GM18511 (cell line): Measurements from ENCODE around the gene PEA15.

Experiments used
- ATAC-seq: cut with Tn5 transposase; IDR thresholded peaks from one replicate; pipeline ENCODE4 v1.9.1; 2021; ENCODE audit warnings: mild to moderate bottlenecking, moderate library complexity; ENCODE audit not compliant: unreplicated experiment

PEA15 gene, protein sequence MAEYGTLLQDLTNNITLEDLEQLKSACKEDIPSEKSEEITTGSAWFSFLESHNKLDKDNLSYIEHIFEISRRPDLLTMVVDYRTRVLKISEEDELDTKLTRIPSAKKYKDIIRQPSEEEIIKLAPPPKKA

DNA sequence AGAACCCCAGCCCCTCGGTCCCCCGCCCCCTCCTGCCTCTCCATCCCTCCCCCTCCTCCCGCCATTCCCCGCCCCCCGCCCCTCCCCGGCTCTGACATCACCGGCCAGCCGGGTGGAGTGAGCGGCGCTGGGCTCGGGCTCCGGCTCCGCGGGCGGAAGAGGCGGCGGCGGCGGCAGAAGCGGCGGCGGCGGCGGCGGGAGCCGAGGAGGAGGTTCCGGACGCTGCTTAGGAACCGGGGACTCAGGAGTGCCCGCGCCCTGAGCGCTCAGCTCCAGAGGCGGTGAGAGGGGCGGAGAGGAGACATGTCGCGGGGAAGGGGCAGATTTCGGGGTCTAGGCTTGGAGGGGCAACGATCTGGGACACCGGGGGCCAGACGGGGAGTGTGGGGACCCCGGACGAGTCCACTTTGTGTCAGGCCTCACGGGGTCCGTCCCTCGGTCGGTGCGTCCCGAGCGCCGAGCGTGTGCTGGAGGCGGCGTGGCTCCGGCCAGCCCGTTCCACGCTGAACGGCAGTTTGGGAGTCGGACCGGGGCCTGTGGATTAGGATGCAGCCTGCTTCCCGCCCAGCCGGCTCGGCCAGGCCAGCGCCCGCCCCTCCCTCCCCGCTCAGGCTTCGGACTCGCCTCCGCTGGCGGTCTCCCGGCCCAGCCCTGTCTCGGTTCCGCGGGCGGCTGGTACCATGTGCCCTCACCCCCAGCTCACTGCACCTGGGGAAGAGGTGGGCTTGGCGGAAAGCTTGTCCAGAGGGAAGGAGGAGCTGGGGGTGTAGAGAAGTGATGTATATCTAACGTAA lies at the start of gene PEA15:
PEA15 (plus strand) TSS at position 143 of the 794 bp plus-strand sequence. CDS start 6,161 bp downstream, outside the sequence.
- ATAC-seq, result peak; percentile 49

DNA sequence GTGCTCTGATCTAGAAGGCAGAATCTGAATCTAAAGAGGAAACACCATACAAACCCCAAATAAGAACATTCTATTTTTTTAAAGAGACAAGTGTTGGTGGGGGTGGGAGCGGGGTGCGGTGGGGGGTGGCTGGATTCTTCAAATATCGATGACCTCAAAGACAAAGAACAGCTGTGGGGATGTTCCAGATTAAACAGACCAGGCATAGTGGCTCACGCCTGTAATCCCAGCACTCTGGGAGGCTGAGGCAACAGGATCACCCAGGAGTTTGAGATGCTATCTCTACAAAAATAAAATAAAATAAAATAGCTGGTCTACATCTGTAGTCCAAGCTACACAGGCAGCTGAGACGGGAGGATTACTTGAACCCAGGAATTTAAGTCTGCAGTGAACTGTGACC lies 48.8 kb upstream of the PEA15 start:
- no peak for ATAC-seq

DNA sequence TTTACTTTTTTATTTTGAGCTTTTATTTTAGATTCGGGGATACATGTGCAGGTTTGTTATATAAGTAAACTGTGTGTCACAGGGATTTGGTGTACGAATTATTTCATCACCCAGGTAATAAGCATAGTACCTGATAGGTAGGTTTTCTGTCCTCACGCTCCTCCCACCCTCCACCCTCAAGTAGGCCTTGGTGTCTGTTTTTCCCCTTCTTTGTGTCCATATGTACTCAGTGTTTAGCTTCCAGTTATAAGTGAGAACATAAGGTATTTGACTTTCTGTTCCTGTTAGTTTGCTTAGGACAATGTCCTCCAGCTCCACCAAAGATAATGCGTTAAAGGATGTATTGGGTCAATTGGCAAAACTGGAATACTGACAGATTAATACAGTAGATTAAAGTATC lies 48.0 kb upstream of the PEA15 start:
- no peak for ATAC-seq

DNA sequence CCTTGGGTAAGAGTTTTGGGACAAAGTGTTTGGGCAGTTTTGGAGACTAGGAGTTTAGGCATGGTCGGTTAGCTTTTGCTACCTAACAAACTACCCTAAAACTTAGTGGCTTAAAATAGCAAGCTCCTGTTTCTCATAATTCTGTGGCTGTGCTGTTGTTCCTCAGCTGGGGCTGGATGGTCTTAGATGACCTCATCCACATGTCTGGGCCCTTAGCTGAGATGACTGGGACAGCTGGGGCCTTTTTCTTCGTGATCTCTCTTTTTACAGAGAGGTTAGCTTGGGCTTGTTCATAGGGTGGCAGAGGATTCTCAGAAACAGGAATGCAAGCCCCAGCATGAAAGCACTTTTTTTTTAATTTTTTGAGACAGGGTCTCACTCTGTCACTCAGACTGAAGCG lies 47.2 kb upstream of the PEA15 start:
- ATAC-seq, result no peak

DNA sequence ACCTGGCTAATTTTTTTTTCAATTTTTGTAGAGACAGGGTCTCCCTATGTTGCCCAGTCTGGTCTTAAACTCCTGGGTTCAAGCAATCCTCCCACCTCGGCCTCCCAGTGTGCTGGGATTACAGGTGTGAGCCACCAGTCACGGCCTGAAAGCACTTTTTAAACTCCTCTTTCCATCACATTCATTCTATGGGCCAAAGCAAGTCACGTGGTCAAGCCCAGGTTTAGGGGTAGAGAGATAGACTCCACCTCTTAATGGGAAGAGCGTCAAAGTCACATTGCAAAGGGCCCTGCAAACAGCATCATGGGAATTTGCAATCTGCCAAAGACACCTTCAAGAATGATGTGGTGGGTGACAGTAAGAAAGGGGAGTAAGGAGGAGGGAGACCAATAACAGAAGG lies 46.6 kb upstream of the PEA15 start:
- no peak for ATAC-seq

DNA sequence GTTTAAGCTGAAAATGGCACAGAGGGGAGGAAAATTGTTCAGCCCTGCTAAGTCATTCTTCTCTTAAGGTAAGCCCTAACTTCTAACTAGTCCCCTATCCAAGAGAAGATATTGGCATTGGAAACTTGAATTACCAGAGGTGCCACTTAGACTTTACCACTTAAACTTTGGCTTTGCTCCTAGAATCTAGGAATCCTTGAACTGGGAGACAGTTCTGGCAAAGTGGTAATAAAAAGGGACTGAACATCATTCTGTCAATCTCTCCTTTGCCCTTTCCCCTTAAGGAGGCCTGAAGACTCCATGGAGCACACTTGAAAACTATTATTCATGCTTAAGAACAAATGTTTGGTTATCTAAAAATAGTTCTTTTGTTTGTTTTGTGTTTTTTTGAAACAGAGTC lies 45.3 kb upstream of the PEA15 start:
- ATAC-seq, result no peak

DNA sequence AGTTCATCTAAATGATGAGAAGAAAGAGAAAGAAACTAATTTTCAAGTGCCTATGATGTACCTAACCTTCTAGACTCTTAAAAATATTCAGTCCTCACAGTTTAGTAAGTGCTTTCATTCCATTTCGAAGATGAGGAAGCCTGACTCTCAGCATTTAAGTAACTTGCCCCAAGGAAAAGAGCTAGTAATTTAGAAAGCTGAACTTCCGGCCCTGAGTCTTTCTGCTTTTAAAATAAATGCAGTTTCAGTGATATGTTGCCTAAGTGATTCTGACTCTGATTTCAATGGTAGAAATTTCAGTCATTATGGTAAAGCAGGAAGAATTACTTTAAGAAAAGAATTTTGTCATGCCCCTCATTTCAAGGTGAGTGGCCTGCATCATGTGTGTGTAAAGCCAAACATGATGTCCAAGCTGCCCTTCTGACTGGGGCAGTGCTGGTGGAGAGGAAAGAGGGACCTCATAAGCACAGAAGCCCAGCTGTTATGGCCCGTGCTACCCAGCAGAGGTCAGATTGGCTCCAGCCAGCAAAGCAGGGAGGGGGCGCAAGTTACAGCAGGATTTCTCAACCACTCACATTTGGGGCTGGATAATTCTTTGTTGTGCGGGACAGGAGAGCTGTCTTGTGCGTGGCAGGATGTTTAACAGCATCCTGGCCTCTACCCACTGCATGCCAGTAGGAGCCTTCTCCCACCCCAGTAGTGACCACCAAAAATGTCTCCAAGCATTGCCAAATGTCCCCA lies 43.0 kb upstream of the PEA15 start:
- no peak for ATAC-seq

DNA sequence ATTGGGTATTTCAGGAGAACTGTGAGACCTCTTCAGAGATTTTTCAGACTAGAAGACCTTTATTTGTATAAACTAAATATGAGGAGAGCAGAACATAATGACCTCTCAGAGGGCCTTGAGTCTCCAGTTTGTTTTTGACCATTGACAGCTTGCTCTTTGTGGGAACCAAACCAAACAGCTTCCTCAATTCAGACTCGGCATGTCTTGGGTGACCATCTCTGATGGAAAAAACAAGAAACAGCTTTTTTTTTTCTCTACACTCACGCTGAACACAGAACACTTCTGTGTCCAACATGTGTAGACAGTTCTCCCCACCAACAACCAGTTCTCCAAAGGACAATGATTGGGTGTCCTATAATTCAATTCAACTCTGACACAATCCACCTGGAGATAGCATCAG lies 42.3 kb upstream of the PEA15 start:
- no peak for ATAC-seq

DNA sequence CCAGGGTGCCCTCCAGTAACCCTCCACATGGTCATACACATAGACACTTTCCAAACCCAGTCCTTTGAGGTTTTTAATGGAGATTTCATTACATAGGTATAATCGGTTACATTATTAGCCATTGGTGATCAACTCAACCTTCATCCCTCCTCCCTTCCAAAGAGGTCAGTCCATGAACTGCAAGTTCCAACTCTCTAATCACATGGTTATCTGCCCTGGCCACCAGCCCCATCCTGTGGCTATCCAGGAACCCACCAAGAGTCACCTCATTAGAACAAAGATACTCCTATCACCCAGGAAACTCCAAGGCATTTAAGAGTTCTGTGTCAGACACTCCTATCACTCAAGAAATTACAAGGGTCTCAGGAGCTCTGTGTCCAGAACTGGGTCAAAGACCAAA lies 41.6 kb upstream of the PEA15 start:
- no peak for ATAC-seq

DNA sequence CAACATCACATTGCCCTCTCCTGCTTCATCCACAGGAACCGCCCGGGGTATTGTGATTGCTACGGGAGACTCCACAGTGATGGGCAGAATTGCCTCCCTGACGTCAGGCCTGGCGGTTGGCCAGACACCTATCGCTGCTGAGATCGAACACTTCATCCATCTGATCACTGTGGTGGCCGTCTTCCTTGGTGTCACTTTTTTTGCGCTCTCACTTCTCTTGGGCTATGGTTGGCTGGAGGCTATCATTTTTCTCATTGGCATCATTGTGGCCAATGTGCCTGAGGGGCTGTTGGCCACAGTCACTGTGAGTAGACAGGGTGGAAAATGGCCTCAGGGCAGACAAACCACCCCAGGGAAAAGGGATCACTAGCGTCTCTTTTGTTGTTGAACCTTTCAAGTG lies 41.1 kb upstream of the PEA15 start:
- ATAC-seq, result no peak

DNA sequence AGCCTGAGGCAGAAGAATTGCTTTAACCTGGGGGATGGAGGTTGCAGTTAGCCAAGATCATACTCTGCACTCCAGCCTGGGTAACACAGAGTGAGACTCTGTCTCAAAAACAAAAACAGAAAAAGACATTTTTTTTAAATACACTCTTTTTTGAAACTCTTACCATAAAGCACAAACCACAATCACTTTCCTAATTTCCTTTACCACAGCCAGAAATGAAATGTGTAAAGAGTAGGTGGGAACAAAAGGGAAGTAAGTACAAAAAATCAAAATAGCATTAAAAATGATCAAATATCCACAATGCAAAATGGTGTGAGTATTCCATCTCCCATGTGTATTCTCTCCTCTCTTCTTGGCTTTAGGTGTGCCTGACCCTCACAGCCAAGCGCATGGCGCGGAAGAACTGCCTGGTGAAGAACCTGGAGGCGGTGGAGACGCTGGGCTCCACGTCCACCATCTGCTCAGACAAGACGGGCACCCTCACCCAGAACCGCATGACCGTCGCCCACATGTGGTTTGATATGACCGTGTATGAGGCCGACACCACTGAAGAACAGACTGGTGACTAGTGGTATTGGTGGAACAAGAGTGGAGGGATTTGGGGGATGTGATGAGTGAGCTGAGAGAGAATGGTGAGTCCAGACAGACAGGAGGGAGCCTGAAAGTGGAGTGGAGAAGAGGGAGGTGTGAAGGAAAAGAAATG lies 38.9 kb upstream of the PEA15 start:
- ATAC-seq, result no peak

DNA sequence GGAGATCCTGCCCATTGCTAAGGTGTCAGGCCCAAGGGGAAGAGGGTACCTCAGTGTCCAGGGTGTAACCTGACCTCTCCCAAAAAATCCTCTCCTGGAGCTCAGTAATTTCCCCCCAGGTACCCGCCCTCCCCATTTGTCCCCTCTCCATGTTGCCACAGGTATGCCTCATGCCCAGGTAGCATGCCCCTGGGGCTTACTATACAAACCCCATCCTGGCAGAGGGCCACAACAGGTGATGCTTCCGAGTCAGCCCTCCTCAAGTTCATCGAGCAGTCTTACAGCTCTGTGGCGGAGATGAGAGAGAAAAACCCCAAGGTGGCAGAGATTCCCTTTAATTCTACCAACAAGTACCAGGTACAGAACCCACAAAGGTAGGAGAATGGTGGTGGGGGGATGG lies 38.1 kb upstream of the PEA15 start:
- no peak for ATAC-seq

DNA sequence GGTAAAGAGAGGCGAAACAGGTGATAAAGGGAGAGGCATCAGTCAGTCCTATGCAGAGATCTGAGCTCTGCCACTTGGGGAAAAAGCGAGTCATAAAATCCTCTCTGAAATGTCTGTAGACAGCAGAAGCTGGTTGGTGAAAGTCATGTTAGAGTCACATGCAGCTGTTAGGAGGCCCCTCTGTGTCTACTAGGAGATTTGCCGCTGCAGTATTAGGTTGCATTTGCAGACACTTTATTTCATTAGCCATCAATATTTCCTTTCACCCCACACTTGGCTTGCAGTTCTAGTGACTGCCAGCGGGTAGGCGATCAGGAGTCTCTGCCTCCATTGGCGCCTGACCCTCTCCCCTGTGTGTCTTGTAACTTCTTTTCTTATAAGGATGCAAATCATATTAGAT lies 37.6 kb upstream of the PEA15 start:
- no peak for ATAC-seq

DNA sequence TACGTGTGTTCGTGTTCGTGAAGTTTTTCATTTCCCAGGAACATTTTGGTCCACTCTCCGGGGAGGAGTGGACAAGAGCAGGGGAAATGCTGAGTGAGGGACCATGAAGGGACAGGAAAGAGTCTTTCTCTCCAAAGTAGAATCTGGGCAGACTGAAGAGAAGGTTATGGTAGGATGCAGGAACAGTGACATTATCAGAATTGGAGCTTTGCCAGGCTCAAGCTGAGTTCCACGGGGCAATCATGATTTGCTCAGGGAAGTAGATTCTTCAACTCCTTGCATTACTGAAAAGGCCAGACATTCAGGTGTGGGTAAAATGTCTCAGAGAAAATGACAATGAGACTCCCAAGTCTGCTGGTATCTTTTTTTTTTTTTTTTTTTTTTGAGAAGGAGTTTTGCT lies 37.2 kb upstream of the PEA15 start:
- no peak for ATAC-seq

DNA sequence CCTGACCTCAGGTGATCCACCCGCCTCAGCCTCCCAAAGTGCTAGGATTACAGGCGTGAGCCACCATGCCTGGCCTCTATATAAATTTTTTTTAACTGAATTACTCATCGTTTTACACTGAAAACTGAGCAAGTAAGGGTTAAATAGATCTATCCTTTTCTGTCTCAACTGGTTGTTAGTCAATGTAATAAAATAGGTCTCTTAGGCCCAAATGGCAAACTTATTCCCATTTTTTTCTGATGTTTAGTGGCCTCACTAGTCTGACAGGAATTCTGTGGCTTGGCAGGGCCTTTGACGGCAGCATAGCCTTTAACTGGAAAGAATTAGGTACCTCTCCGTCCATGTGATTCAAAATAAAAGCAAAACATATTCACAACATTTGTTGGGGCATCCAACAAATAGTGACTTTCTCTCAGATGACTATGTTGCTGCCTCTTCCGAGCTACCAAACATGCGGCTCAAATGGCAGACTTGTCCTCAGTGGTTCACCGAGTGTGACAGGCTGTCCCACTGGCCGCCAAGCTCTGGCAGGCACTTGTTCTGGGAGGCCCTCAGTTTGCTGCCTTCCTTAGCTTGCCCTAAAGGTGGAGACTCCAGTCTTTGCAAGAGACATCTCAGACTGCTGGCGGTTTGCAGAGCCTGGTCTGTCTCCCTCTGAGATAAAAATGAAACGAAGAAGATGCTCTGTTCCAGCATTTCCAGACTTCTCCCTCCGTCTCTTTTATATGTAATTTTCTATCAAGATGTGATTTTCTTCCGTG lies 36.4 kb upstream of the PEA15 start:
- ATAC-seq, result no peak

DNA sequence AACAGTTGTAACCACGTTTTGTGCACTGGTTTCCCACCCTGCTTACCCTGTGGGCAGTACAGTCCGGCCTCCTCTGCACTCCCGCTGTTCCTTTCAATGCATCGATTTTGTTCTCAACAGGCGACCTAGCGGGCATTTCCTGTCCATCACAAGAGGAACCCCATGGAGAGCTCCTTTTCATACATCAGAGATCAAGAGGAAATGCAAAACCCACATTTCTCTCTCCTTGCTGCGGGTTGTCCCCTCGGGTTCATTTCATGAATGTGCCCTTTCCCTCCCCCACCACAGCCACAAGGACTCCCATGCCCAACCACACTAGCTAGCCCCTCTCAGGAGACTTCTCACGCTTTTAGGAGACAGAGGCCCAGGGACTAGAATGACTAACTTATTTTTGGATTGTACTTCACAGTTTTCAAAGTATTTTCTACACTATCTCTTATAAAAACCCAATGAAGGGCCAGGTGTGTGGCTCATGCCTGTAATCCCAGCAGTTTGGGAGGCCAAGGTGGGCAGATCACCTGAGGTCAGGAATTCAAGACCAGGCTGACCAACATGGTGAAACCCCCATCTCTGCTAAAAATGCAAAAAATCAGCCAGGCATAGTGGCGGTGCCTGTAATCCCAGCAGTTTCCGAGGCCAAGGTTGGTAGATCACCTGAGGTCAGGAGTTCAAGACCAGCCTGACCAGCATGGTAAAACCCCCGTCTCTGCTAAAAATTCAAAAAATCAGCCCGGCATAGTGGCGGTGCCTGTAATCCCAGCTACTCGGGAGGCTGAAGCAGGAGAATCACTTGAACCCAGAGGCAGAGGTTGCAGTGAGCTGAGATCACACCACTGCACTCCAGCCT lies 35.4 kb upstream of the PEA15 start:
- ATAC-seq, result peak; percentile 86

DNA sequence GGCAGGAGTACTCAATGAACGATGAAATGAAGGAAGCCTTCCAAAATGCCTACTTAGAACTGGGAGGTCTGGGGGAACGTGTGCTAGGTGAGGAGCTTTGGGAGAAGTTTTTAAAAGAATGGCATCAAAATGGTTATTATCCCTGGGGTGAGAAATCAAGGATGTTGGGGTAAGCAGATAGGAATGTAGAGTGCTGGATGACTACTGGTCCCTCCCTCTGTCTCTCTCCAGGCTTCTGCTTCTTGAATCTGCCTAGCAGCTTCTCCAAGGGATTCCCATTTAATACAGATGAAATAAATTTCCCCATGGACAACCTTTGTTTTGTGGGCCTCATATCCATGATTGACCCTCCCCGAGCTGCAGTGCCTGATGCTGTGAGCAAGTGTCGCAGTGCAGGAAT lies 33.8 kb upstream of the PEA15 start:
- no peak for ATAC-seq

DNA sequence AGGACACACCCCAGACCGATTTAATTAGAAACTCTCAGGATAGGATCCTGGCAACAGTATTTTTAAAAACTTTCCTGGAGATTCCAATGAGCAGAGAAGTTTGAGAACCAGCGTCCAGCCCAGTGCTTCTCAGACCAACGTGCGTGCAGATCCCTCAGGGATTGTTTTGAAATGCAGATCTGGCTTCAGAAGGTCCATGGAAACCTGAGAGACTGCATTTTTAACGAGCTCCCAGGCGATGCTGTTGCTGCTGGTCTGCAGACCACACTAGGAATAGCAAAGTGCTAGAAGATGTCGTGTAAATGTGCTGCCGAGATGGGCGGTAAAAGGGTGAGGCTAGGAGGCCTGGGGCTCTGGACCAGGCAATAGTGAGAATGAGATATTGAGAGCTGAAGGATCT lies 33.2 kb upstream of the PEA15 start:
- ATAC-seq, result no peak

DNA sequence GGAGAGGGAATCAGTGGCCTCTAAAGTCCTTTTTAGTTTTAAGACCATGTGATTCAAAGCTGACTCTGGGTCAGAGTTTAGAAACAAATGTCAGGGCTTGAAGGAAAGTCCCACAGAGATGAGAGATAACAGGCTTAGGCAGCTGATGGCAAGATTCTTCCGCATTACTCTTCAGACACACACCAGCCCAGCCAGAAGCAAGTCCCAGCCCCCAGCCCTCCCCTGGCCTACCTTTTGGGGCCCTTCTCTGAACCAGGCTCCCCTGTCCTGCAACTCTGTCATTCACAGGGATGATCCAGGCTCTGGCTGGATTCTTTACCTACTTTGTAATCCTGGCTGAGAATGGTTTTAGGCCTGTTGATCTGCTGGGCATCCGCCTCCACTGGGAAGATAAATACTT lies 28.0 kb upstream of the PEA15 start:
- no peak for ATAC-seq

DNA sequence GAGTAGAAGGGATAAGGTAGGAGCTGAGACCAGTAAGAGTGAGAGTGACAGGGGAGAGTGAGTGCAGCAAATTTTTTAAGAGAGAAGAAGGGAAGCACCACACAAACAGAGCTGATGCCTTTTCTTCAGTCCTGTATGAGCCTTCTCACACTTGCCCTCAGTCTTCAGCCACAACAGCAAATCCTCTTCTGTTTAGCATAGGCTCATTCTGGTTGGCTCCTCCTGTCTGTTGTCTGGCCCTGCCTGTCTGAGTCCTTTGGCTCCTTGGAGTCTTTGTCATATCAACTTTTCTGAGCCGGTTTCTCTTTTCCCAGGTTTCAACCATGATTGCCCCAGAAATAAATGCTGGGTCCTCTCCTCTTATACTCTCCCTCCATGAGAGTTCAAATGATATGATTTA lies 27.5 kb upstream of the PEA15 start:
- ATAC-seq, result no peak
